Activated naive CD8-positive, alpha-beta T cell treated with anti-CD3 and anti-CD28 coated beads, Interleukin-2, amount 50 U/mL, for 16 hours (primary cell): ENCODE data around the gene RUVBL2.

Source experiments
- DNase-seq: peaks from one replicate; pipeline ENCODE4 v3.0.0-alpha.2; 2020; ENCODE audit warnings: low read depth, low spot score

The RUVBL2 gene

DNA sequence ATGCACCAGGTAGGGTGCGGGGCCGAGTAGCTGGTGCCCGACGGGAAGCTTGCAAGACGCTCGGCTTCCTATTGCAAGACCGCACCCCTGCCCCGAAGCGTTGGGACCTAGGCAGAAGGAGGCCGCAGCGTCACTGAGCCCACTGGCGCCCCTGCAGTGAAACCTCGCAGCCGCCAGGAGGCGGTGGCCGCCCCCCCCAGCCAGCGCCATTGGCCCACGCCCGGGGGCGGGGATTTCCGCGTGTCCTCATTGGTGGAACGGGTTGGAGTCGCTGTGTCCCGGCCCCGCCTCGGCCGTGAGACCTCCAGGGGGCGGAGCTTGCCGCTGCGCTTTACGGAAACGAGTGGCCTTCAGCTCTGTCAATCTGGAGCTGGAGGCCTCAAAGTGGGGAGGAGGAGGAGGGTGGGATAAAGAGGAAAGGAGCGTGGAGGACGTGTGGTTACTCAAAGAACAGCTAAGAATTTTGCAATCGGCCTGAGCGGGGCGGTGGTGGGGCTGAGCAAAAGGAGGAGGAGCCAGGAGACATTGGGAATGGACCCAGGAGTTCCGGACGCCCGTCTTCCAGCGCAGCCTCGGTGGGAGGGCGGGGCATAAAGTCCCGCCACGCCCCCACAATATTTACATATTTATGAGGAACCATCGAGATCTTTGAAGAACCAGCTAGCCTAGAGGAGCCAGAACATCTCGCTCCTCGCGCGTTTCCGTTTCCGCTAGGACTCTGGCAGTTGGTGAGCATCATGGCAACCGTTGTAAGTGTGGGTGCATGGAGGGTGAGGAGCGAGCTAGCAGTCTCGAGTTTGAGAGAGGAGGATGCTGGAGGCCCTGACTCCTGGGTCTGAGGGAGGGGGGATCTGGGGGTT is at the start of gene RUVBL2, which contains the start of gene GYS1:
TSS of gene RUVBL2 (plus strand) at position 713 of the 860 bp plus-strand sequence. CDS start at position 738, 25 bp downstream.
TSS of gene GYS1 (minus strand) at position 135 of the 860 bp plus-strand sequence. CDS start 197 bp downstream, outside the sequence.
- DNase-seq = peak; percentile 99

DNA sequence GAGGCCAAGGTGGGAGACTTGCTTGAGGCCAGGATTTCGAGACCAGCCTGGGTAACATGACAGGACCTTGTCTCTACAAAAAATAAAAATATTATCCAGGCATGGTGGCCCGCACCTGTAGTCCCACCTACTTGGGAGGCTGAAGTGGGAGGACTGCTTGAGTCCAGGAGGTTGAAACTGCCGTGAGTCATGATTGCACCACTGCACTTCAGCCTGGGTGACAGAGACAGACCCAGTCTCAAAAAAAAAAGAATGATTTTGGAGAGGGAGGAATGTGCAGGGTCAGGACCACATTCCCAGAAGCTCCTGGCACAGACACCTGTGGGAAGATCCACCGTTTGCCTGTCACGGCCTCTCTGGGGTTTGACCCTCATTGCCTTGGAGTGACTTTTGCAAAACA is 48.3 kb upstream of the RUVBL2 start:
- DNase-seq = no peak

DNA sequence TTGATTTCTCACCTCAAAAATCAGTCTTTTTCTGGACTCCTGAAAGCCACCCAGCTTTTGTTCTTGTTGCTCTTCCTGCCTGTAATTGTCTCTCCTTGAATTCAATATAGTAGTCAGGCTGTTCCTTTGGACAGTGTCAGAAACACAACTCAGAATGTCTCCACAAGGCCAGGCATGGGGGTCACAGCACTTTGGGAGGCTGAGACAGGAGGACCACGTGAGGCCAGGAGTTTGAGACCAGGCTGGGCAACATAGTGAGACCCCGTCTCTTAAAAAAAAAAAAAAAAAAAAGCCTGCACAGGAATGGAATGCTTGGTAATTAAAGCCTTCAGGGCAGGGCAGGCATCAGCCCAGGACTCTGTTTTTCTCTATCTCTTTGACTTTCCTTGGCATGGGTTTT is 47.9 kb upstream of the RUVBL2 start:
- DNase-seq = no peak

DNA sequence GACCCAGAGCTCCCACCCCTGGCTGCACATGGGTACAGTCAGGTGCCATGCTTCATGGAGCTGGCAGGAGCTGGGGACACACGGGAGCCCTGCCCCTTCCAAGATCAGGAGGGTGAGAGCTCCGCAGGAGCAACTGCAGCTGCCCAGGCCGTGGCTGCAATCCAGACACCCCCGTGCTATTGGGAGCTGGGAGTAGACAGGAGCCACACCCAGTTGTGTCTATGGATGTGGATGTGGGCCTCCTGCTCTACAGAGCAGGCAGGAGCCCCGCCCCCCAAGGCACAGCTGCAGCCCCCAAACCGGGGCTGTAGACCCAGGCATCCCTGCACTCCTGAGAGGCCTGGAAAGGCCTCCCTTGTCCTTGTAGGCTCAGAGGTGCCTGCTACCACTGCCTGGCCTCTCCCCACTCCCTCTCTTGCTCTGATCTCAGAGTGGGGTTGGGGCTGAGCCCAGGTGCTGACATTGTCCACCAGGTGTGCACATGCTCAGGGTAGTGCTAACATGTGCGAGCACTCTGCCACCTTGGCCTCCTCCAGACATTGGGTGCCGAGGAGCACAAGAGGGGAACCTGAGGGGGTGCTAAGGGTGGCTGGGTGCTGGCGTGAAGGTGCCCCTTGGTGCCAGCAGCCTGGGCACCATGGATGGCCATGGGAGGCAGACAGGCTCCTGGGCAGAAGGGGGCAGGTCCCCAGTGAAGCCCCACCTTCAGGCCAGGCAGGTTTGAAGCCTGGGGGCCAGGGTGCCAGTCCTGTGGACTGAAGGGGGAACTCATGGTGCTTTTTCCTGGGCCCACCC is 47.0 kb upstream of the RUVBL2 start:
- DNase-seq = no peak

DNA sequence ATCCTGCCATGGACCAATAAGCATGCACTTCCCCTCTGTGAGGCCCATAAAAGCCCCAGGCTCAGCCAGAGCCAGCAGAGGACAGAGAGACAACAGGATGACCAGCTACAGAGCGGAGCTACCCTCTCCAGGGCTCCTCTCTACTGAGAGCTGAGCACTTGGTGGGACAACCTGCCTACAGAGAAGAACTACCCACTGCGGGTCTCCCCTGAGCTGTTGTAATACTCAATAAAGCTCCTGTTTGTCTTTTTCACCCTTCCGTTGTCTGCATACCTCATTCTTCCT is 46.5 kb upstream of the RUVBL2 start:
- no peak for DNase-seq

DNA sequence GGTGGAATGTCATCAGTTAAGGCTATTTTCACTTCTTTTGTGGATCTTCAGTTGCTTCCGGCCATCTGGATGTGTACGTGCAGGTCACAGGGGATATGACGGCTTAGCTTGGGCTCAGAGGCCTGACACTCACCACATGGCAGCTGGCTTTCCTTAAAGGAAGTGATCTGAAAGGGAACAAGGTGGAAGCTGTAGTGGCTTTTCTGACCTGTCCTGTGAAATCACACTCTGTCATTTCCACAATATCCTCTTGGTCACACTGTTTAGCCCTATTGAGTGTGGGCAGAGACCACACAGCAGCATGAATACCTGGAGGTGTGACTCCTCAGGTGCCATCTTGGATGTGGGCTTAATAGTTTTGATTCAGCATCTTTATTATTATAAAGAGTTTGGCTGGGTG is 43.5 kb upstream of the RUVBL2 start:
- no peak for DNase-seq

DNA sequence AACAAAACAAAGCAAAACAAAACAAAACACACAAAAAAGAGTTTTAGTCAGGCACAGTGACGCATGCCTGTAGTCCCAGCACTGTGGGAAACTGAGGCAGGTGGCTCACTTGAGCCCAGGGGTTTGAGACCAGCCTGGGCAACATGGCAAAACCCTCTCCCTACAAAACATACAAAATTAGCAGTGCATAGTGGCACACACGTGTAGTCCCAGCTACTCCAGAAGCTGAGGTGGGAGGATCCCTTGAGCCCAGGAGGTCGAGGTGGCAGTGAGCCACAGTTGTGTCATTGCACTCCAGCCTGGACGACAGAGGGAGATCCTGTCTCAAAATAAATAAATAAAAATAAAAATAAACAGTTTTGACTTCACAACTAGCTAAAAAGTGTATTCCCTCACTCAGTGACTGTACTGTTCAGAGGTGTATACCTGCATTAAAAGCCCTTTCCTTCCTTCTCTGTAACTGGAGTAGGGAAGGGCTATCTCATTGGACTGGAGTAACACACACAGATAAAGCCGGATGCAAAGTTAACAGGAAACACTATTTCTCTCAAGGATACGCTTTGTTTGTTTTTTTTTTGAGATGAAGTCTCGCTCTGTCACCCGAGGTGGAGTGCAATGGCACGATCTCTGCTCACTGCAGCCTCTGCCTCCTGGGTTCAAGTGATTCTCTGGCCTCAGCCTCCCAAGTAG is 42.7 kb upstream of the RUVBL2 start:
- DNase-seq = no peak

DNA sequence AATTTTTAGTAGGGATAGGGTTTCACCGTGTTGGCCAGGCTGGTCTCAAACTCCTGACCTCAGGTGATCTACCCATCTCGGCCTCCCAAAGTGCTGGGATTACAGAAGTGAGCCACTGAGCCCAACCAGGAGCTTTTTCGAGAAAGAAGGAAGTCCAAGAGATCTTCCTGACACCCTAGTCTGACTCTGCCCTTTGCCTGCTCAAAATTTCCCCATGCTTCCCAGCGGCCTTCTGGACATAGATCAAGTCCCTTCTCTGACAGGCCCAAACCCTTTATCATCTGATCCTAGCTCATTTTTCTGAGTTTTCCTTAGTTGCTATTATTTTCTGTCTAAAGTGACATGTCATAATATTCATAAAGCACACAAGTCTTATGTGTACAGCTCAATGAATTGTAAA is 40.5 kb upstream of the RUVBL2 start:
- DNase-seq = no peak

DNA sequence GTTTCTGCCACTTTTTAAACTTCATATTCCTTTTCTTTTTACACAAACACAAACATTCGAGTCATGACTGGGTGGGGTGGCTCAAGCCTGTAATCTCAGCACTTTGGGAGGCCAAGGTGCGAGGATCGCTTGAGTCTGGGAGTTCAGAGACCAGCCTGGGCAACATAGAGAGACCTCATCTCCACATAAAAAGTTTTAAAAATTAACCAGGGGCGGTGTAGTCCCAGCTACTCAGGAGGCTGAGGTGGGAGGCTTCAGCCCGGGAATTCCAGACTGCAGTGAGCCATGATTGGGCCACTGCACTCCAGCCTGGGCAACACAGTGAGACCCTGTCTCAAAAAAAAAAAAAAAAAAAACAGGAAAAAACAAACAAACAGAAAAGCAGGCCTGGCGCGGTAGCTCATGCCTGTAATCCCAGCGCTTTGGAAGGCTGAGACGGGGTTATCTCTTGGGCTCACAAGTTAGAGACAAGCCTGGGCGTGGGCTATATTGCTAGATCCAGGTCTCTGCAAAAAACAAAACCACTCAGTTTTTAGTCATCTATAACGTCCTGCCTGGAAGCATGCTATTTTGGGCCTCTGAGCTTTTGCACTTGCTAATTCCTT is 39.6 kb upstream of the RUVBL2 start:
- DNase-seq = no peak

DNA sequence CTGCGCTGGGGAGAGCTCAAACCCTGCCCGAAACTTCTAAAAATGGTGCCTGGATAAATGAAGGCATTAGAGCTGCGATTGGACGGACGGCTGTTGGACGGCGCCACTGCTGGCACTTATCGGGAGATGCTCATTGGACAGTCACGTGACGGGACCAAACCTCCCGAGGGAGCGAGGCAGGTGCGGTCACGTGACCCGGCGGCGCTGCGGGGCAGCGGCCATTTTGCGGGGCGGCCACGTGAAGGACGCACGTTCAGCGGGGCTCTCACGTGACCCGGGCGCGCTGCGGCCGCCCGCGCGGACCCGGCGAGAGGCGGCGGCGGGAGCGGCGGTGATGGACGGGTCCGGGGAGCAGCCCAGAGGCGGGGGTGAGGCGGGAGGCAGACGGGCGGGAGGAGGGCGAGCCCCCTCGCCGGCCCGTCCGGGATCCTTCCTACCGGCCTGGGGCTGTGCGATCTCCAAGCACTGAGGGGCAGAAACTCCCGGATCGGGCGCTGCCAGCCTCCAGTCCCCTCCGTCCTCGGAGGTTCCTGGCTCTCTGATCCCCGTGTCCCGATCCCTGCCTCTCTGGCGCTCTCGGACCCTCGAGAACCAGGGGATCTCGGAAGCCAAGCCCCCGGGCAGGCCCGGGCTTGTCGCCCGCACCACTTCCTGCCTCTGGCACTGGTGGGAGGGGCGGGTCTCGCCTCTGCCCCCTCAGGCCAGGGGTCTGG is 38.9 kb upstream of the RUVBL2 start, which contains the start of gene BAX:
TSS of gene BAX (plus strand) at position 281 of the 713 bp plus-strand sequence. CDS start at position 335, 54 bp downstream.
- peak; percentile 84 for DNase-seq

DNA sequence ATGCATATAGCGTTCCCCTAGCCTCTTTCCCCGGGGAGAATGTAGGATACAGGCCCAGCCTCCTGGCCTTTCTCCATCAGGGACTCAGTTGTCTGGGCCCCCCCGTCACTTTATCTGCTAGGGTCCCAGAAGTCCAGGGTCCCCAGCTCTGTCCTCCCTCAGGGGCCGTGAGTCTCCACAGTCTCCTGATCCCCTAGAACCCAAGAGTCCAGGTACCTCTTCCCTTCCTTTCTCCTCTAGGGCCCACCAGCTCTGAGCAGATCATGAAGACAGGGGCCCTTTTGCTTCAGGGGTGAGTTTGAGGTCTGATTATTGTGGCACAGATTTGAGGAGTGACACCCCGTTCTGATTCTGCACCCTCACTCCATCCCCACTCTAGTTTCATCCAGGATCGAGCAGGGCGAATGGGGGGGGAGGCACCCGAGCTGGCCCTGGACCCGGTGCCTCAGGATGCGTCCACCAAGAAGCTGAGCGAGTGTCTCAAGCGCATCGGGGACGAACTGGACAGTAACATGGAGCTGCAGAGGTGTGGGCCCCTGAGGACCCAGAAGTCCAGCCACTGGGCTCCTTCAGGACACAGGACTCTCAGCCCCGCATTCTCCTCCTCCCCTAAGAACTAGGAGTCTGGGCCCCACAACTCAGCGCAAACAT is 38.3 kb upstream of the RUVBL2 start:
- no peak for DNase-seq

DNA sequence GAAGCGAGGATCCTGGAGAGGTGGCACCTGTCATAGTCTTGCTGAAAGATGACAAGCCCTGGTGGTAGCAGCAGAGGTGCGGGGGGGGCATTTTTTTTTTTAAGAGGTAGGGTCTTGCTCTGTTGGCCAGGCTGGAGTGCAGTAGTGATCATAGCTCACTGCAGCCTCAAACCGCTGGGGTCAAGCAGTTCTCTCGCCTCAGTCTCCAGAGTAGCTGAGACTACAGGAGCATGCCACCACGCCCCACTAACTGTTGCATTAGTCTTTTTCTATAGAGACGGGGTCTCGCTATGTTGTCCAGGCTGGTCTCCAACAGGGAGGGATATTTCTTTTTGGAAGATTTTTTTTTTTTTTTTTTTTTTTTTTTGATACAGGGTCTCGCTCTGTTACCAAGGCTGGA is 35.7 kb upstream of the RUVBL2 start:
- DNase-seq = no peak

DNA sequence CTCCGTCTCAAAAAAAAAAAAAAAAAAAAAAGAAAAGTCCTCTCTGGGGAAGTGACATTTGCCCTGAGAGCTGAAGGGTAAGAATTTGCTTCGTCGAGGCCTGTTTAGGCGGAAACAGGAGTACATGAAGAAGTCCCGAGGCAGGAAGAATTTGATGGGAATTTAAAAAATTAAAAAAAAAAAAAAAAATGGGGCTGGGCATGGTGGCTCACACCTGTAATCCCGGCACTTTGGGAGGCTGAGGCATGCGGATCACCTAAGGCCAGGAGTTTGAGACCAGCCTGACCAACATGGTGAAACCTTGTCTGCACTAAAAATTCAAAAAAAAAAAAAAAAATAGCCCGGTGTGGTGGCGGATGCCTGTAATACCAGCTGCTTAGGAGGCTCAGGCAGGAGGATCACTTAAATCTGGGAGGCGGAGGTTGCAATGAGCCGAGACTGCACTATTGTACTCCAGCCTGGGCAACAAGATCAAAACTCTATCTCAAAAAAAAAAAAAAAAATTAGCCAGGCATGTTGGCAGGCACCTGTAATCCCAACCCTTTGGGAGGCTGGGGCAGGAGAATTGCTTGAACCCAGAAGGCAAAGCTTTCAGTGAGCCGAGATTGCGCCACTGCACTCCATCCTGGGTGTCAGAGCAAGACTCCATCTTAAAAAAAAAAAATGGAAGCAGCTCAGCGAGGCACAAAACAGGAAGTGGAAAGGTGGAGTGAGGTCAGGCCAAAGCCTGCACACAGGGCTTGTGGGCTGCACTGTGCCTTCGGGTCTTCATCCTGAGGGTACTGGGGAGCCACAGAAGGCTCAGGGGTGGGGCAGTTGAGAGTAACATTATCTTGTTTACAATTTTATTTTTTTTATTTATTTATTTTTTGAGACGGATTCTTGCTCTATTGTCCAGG is 34.1 kb upstream of the RUVBL2 start:
- DNase-seq = no peak

DNA sequence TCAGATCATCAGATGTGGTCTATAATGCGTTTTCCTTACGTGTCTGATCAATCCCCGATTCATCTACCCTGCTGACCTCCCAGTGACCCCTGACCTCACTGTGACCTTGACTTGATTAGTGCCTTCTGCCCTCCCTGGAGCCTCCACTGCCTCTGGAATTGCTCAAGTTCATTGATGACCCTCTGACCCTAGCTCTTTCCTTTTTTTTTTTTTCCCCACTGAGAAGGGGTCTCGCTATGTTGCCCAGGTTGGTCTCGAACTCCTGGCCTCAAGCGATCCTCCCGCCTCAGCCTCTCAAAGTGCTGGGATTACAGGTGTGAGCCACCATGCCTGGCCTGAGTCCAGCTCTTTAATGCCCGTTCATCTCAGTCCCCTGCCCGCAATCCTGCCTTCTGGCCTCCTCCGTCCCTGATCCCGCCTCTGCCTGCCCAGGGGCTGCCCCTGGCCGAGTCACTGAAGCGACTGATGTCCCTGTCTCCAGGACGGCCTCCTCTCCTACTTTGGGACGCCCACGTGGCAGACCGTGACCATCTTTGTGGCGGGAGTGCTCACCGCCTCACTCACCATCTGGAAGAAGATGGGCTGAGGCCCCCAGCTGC is 32.5 kb upstream of the RUVBL2 start:
- DNase-seq = no peak

DNA sequence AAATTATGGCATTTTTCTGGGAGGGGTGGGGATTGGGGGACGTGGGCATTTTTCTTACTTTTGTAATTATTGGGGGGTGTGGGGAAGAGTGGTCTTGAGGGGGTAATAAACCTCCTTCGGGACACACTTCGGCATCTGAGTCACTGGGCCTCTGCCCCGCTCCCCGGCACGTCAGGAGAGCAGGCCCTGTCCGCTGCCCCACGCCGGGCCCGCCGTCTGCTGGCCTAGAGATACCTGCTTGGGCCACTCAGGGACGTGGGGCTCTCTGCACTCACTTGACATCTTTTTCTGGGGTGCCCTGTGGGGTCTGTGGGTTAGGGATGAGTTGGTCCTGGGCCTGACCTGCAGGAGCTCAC is 32.0 kb upstream of the RUVBL2 start:
- no peak for DNase-seq

DNA sequence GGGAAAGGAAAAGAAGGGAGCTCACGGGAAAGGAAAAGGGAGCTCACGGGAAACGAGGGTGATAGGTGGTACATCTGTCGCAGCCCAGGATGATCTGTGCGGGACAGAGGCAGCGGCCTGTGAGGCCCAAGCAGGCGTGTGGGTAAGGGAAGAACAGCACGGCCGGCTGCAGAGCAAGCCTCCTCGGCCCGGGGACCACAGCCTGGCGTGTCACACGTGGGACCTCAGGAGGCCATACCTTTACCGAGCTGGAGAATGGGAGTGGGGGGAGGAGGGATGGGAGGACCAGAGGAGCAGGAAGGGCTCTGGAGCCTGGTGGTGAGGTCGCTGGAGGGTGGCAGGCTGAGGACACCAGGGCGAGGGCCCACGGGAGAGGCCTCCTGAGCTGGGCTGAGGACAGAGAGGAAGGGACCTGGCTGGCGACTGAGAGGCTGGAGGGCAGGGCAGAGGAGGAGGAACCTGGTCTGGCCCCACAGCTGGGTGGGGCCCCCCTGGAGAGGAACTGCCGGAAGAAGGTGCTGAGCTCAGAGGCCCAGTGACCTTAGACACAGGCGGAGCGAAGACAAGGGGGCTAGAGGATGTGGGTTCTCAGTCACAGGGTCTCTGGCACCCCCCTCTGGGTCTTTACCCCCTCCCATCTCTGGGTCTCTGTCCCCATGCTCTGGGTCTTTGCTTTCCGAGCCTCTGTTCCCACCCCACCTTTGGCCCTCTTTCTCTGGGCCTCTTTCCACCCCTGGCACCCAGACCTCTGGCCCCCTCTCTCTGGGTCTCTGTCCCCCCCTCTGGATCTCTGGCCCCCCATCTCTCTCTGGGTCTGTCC is 31.4 kb upstream of the RUVBL2 start:
- DNase-seq = no peak

DNA sequence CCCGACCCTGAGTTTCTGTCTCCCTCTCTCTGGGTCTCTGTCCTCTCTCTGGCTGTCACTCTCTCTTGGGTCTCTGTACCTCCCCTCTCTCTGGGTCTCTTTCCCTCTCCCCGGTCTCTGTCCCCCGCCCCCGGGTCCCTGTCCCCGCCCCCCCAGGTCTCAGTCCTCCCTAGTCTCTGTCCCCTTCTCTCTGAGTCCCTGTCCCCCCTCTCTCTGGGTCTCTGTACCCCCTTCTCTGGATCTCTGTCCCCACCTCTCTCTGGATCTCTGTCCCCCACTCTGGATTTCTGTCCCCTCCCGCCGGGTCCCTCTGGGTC is 30.9 kb upstream of the RUVBL2 start:
- DNase-seq = no peak

DNA sequence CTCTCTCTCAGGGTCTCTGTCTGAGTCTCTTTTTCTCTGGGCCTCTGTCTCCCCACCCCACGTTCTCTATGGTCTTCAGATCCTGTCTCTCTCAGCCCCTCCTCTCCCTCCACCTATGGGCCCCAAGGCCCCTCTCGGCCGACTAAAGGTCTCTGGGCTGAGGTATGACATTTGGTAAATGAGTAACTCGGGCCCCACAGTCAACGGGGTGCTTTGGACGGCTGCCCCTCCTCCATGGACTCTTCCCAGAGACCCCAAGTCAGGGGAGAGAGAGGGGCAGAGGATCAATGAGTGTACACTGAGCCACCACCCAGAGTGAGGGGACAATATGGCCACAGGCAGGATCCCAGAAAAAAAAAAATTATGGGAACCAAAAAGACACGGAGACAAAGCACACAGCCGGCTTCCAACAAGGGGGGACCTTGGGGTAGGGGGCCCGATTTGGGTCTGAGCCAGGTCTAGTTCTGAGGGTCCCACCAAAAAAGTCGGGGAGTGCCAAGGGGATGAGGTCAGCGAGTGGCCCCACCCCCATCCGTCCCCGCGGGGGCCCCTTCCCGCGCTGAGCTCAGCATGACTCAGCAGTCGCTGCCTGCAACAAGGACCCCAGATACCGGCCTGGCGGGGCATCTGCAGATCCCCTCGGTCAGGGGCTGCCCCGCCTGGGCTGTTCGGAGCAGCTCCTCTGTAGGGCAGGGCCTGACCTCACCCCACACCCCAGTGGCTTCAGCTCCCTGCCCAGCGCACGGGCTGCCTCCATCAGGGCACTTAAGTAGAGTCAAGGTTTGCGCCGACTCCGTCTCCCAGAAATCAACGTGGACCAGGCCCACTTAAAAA is 30.1 kb upstream of the RUVBL2 start:
- DNase-seq = no peak
